Nephron (organoid): Measurements from ENCODE around the gene PFN2.
A peak's percentile ranks its signal among the peaks of the same experiment; 100 is the strongest.
"Not testable (repeated sequence)": the region's sequence is repeated elsewhere in the genome, so short reads cannot be mapped to it uniquely, and the experiment has no call there.

Source experiments
- H3K27ac Mint-ChIP-seq, 3 experiments: 2 replicates each; pipeline ENCODE4 v1.8.0; 2020; ENCODE audit warnings: mixed read lengths in 3 of 3, mild to moderate bottlenecking in 2 of 3, moderate library complexity in 1 of 3
- H3K27me3 Mint-ChIP-seq: 2 replicates; pipeline ENCODE4 v1.8.0; 2021; ENCODE audit warnings: low read depth, mild to moderate bottlenecking, moderate library complexity, mixed read lengths
- H3K36me3 Mint-ChIP-seq: 2 replicates; pipeline ENCODE4 v1.8.0; 2020; ENCODE audit warnings: low read depth, mixed read lengths
- H3K4me1 Mint-ChIP-seq: 2 replicates; pipeline ENCODE4 v1.8.0; 2020; ENCODE audit warnings: mixed read lengths
- H3K4me3 Mint-ChIP-seq, 3 experiments: 2 replicates each; pipeline ENCODE4 v1.8.0; 2020; ENCODE audit warnings: mild to moderate bottlenecking in 3 of 3, mixed read lengths in 3 of 3, moderate library complexity in 2 of 3
- H3K9me3 Mint-ChIP-seq: 2 replicates; pipeline ENCODE4 v1.8.0; 2020; ENCODE audit warnings: mixed read lengths
- TF ChIP-seq, protein P1 (sequence below), 3 experiments: fragments of 200-600 bp; sonication (generic); IDR thresholded peaks; one replicate each; pipeline ENCODE4 v1.5.0; 2021; ENCODE audit warnings: antibody characterized with exemption in 3 of 3; ENCODE audit not compliant: unreplicated experiment in 3 of 3

PFN2 gene

DNA sequence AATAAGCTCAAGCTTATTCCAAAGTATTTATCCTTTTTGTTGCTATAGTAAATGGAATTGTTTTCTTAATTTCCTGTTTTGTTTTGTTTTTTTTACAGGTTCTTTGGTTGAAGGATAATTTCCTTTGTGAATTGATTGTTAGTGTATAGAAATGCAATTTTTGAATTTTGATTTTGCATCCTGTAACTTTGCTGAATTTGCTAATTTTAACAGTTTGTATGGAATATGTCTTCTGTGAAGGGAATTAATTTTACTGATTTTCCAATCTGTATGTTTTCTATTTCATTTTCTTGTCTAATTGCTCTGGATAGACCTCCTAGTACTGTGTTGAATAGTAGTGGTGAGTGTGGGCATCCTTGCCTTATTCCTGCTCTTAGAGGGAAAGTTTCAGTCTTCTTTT is 28.3 kb downstream of the PFN2 start:
- Mint-ChIP-seq H3K9me3 (peaks cover 65% of the 10 kb centered on the region), H3K36me3 (peaks cover 90% of the 10 kb centered on the region), H3K4me3 (no peak overlapping the region), H3K27ac (no peak overlapping the region), H3K4me1 (no peaks in the 10 kb centered on the region), H3K27me3 (no peaks in the 10 kb centered on the region)
- TF ChIP-seq, protein P1, sequence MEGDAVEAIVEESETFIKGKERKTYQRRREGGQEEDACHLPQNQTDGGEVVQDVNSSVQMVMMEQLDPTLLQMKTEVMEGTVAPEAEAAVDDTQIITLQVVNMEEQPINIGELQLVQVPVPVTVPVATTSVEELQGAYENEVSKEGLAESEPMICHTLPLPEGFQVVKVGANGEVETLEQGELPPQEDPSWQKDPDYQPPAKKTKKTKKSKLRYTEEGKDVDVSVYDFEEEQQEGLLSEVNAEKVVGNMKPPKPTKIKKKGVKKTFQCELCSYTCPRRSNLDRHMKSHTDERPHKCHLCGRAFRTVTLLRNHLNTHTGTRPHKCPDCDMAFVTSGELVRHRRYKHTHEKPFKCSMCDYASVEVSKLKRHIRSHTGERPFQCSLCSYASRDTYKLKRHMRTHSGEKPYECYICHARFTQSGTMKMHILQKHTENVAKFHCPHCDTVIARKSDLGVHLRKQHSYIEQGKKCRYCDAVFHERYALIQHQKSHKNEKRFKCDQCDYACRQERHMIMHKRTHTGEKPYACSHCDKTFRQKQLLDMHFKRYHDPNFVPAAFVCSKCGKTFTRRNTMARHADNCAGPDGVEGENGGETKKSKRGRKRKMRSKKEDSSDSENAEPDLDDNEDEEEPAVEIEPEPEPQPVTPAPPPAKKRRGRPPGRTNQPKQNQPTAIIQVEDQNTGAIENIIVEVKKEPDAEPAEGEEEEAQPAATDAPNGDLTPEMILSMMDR (IDR thresholded peaks at IDR 0.05; ENCODE audit: unreplicated experiment in 3 of 3): no peak

DNA sequence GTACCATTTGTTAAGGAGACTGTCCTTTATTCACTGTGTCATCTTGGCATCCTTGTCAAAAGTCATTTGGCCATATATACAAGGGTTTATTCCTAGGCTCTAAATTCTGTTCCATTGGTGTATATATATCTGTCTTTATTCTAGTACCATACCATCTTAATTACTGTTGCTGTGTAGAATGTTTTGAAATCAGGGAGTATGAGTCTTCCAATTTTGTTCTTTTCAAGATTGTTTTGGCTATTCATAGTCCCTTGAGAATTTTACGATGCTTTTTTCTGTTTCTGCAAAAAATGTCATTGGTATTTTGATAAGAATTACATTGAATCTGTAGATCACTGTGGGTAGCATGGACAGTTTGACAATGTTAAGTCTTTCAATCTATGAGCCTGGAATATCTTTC is 28.7 kb downstream of the PFN2 start:
- TF ChIP-seq, protein P1 (IDR thresholded peaks at IDR 0.05; ENCODE audit: unreplicated experiment in 3 of 3): no peak
- Mint-ChIP-seq H3K27ac (no peak overlapping the region), H3K27me3 (no peaks in the 10 kb centered on the region), H3K9me3 (peaks cover 66% of the 10 kb centered on the region), H3K4me1 (no peaks in the 10 kb centered on the region), H3K4me3 (no peak overlapping the region), H3K36me3 (peaks cover 90% of the 10 kb centered on the region)

DNA sequence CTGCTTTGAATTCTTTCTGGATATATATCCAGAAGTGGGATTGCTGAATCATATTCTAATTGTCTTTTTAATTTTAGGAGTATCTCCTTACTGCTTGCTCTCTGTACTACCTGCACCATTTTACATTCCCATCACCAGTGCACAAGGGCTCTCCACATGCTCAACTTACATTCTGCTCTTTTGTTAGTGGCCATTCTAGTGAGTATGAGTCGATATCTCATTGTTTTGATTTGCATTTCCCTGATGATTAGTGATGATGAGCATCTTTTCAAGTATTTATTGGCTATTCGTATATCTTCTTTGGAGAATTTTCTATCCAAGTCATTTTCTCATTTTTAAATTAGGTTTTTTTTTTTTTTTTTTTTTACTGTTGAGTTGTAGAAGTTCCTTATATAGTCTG is 29.5 kb downstream of the PFN2 start:
- Mint-ChIP-seq H3K27ac (no peak overlapping the region), H3K9me3 (peaks cover 65% of the 10 kb centered on the region), H3K36me3 (peaks cover 90% of the 10 kb centered on the region), H3K4me3 (no peak overlapping the region), H3K4me1 (no peaks in the 10 kb centered on the region), H3K27me3 (no peaks in the 10 kb centered on the region)
- TF ChIP-seq, protein P1 (IDR thresholded peaks at IDR 0.05; ENCODE audit: unreplicated experiment in 3 of 3): no peak

- not testable (repeated sequence) for H3K4me3 Mint-ChIP-seq, H3K4me1 Mint-ChIP-seq, H3K27me3 Mint-ChIP-seq, H3K27ac Mint-ChIP-seq
- H3K9me3 Mint-ChIP-seq: peaks cover 65% of the 10 kb centered on the region
- peaks cover 89% of the 10 kb centered on the region for H3K36me3 Mint-ChIP-seq
Measured at GRCh38 chr3:149938392-149939055, 32.2 kb downstream of the PFN2 start.

GRCh38 chr3:149936812-149937230 is 33.9 kb downstream of the PFN2 start:
- peaks cover 86% of the 10 kb centered on the region for H3K36me3 Mint-ChIP-seq
- H3K27ac Mint-ChIP-seq: no peak overlapping the region
- H3K27me3 Mint-ChIP-seq: no peaks in the 10 kb centered on the region
- H3K9me3 Mint-ChIP-seq: peaks cover 58% of the 10 kb centered on the region
- TF ChIP-seq, protein P1 (IDR thresholded peaks at IDR 0.05; ENCODE audit: unreplicated experiment in 3 of 3): peak; percentile 39 to 60 (median 46)
- H3K4me3 Mint-ChIP-seq: no peak overlapping the region
- H3K4me1 Mint-ChIP-seq: no peaks in the 10 kb centered on the region

- TF ChIP-seq, protein P1 (IDR thresholded peaks at IDR 0.05; ENCODE audit: unreplicated experiment in 3 of 3): no peak
- no peaks in the 10 kb centered on the region for H3K27me3 Mint-ChIP-seq
- H3K9me3 Mint-ChIP-seq: peaks cover 64% of the 10 kb centered on the region
- peaks cover 88% of the 10 kb centered on the region for H3K36me3 Mint-ChIP-seq
- no peaks in the 10 kb centered on the region for H3K4me1 Mint-ChIP-seq
- no peak overlapping the region for H3K4me3 Mint-ChIP-seq
- no peak overlapping the region for H3K27ac Mint-ChIP-seq
Measured at GRCh38 chr3:149934524-149934923, 36.2 kb downstream of the PFN2 start.
